HEK293 (cell line): ENCODE data around the gene PLSCR5.

Experiments
- ATF2 ChIP-seq: fragments of 450-650 bp; formaldehyde crosslinking; IDR thresholded peaks from 2 replicates; pipeline ENCODE4 v1.5.1; 2016; ENCODE audit warnings: missing biosample characterization, missing genetic modification characterization, low read depth
- MEIS1 ChIP-seq: sonication (generic); formaldehyde crosslinking; IDR thresholded peaks from 2 replicates; pipeline ENCODE4 v1.8.1; 2022; ENCODE audit warnings: missing genetic modification reagents, mild to moderate bottlenecking, borderline replicate concordance
- RBAK ChIP-seq: fragments of 450-650 bp; formaldehyde crosslinking; IDR thresholded peaks from 2 replicates; pipeline ENCODE4 v1.5.1; 2016; ENCODE audit warnings: missing biosample characterization, missing genetic modification characterization
- TF ChIP-seq, protein P1 (sequence below): fragments of 450-650 bp; formaldehyde crosslinking; IDR thresholded peaks from 2 replicates; pipeline ENCODE4 v1.5.1; 2016; ENCODE audit warnings: missing biosample characterization, missing genetic modification characterization

DNA sequence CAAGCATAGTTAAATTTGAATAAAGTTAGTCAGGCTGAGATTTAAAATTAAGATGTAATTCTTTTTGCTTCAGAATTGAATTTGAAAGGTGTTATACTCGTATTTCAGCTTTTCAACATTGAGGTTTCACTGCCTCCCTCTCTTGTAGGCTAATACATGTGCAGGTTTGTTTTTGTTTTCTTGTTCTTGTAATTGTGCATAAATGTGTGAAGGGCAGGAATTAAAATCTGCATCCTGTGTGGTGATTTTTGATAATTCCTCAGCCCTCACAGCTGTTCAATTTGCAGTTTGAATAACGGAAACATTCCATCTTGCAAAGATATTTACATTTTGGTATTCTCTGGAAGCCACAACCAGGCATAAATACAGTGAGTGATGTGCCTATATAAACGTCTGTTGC is 35.8 kb downstream of the PLSCR5 start:
- TF ChIP-seq RBAK (tag by site-specific recombination) = no peak
- no peak for TF ChIP-seq MEIS1
- TF ChIP-seq, protein P1, sequence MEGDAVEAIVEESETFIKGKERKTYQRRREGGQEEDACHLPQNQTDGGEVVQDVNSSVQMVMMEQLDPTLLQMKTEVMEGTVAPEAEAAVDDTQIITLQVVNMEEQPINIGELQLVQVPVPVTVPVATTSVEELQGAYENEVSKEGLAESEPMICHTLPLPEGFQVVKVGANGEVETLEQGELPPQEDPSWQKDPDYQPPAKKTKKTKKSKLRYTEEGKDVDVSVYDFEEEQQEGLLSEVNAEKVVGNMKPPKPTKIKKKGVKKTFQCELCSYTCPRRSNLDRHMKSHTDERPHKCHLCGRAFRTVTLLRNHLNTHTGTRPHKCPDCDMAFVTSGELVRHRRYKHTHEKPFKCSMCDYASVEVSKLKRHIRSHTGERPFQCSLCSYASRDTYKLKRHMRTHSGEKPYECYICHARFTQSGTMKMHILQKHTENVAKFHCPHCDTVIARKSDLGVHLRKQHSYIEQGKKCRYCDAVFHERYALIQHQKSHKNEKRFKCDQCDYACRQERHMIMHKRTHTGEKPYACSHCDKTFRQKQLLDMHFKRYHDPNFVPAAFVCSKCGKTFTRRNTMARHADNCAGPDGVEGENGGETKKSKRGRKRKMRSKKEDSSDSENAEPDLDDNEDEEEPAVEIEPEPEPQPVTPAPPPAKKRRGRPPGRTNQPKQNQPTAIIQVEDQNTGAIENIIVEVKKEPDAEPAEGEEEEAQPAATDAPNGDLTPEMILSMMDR (tag by site-specific recombination) = no peak
- TF ChIP-seq ATF2 (tag by site-specific recombination) = no peak
